GM12873 (cell line): ENCODE data around the gene ORAI2.

Experiments used
- CTCF ChIP-seq: IDR thresholded peaks from 2 replicates; pipeline ENCODE4 v1.5.1; 2012; ENCODE audit warnings: low read depth, mild to moderate bottlenecking, moderate library complexity, low read length, control low read depth; ENCODE audit not compliant: insufficient read depth; ENCODE audit errors: missing control alignments

The ORAI2 gene

GRCh38 chr7:102452451-102452850 is 19.1 kb downstream of the ORAI2 start:
- no peak for TF ChIP-seq CTCF

- no peak for TF ChIP-seq CTCF
Measured at GRCh38 chr7:102453319-102453718, 19.9 kb downstream of the ORAI2 start.

- TF ChIP-seq CTCF = no peak
Measured at GRCh38 chr7:102454468-102454867, 21.1 kb downstream of the ORAI2 start.

GRCh38 chr7:102455596-102455995 is 22.2 kb downstream of the ORAI2 start:
- no peak for TF ChIP-seq CTCF

- no peak for TF ChIP-seq CTCF
Measured at GRCh38 chr7:102456327-102456726, 23.0 kb downstream of the ORAI2 start.

- TF ChIP-seq CTCF = no peak
Measured at GRCh38 chr7:102457352-102457924, 24.1 kb downstream of the ORAI2 start.

GRCh38 chr7:102459221-102459844 is 26.0 kb downstream of the ORAI2 start:
- TF ChIP-seq CTCF = no peak
